ENCODE results near the gene CELA3B. TPM values are rescaled to one million over a fixed set of nuclear protein-coding genes. Genes with fewer than 3 reads are reported as not detected.

CELA3B gene
- total RNA-seq, 4 donors from 2014 or later: not detected

DNA sequence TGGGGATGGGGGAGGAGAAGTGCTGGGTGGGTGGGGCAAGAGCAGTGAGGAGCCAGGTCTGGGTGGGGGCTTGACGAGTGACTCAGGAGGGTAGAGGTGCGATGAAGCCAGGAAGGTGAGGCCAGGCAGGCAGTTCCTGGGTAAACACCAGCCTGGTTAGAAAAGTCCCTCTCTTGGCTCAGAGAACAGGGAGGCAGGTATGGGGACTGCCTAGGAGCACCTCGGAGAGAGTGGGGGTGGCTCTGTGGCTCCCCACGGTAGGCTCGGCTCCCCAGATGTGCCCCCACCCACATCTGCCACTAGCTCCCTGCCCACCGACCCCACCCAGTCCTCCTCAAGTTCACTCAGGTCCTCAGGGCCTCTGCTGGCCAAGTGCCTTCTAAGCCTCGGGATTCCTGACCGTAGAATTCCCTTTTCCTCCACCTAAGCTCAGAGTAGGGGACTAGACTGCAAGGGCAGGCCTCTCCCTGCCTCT lies 40.9 kb upstream of the CELA3B start:
- intact Hi-C loops (cut with DNase I; ENCODE audit: low total_unique reads) (loop anchor here (2.0 kb wide), 1 partner anchor 39 kb away; no protein-coding TSS in a partner anchor), in situ Hi-C loops (cut with MboI; ENCODE audit: low sequenced_read_pairs in 4 of 4) (no loop called here)
- no peak for TF ChIP-seq POLR2A (IDR thresholded peaks at IDR 0.05)
- TF ChIP-seq, protein P1, sequence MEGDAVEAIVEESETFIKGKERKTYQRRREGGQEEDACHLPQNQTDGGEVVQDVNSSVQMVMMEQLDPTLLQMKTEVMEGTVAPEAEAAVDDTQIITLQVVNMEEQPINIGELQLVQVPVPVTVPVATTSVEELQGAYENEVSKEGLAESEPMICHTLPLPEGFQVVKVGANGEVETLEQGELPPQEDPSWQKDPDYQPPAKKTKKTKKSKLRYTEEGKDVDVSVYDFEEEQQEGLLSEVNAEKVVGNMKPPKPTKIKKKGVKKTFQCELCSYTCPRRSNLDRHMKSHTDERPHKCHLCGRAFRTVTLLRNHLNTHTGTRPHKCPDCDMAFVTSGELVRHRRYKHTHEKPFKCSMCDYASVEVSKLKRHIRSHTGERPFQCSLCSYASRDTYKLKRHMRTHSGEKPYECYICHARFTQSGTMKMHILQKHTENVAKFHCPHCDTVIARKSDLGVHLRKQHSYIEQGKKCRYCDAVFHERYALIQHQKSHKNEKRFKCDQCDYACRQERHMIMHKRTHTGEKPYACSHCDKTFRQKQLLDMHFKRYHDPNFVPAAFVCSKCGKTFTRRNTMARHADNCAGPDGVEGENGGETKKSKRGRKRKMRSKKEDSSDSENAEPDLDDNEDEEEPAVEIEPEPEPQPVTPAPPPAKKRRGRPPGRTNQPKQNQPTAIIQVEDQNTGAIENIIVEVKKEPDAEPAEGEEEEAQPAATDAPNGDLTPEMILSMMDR (IDR thresholded peaks at IDR 0.05 in 4 of 5, conservative IDR thresholded peaks at IDR 0.05 in 1 of 5): no peak
- ATAC-seq (no peak), DNase-seq (no peak)
- H3K27ac ChIP-seq: peak overlapping the region; percentile 81 to 89 (median 88)
- no peaks in the 10 kb centered on the region for H3K36me3 ChIP-seq
- H3K9me3 ChIP-seq: no peaks in the 10 kb centered on the region
- H3K4me1 ChIP-seq: peaks cover 62 to 79% of the 10 kb centered on the region in 2 donors
- H3K4me3 ChIP-seq: peak overlapping the region; percentile 45 to 71 (median 66)
- H3K27me3 ChIP-seq: no peaks in the 10 kb centered on the region

DNA sequence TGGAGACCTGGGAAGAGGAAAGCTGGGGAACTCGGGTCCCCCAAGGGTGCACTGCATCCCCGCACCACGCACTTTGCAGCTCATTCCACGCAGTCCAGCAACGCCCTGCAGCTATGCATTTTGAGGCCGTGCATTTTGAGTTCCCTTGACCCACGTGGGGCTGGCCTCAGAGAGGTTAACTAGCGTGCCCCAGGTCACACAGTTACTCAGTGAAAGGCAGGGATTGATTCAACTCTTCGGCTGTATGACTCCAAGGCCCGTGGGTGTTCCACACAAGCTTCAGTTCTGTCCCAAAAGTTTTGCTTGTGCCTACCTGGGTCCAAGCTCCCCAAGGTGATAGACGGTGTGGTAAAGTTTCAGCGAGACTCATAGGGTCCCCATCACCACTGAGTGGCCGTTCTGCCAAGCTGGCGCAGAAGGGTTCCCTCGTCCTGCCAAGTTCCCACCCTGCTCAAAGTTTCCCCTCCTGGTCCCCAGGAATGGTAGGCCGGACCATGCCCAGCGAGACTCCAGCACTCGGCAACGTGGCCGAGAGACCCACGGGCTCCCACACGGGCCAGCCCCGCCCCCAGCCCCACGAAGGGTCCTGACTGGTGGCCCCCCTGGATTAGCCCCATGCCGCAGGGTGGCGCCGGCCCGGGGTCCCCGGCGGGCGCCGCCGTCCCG lies 40.3 kb upstream of the CELA3B start:
- Histone ChIP-seq H3K4me1 (peaks cover 56 to 78% of the 10 kb centered on the region in 2 donors), H3K9me3 (no peaks in the 10 kb centered on the region), H3K36me3 (no peaks in the 10 kb centered on the region), H3K27ac (peak overlapping the region; percentile 81 to 89 (median 88)), H3K4me3 (peak overlapping the region; percentile 45 to 71 (median 66)), H3K27me3 (no peaks in the 10 kb centered on the region)
- ATAC-seq (no peak), DNase-seq (no peak)
- TF ChIP-seq, protein P1 (IDR thresholded peaks at IDR 0.05 in 4 of 5, conservative IDR thresholded peaks at IDR 0.05 in 1 of 5): no peak
- no peak for TF ChIP-seq POLR2A (IDR thresholded peaks at IDR 0.05)
- in situ Hi-C loops (cut with MboI; ENCODE audit: low sequenced_read_pairs in 4 of 4) (no loop called here), intact Hi-C loops (cut with DNase I; ENCODE audit: low total_unique reads) (loop anchor here (1.0 to 2.0 kb wide), 2 partner anchors 40 to 153 kb away; partner anchors contain the start of gene USP48)

DNA sequence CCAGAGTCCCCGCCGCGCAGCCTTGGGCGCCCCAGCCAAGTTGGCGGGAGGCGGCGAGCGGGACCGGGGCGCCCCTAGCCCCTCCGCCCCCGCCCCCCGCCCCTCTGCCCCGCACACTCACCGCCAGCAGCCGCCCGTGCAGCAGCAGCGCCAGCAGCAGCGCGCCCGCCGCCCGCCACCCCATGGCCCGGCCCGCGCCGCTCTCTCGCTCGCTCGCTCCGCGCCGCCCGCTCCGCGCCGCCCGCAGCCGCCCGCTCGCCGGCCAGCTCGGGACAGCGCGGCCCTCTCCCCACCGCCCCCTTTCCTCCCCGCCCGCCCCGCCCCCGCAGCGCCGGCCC lies 39.8 kb upstream of the CELA3B start, which contains the start of gene HSPG2:
HSPG2 (minus strand) TSS at position 277 of the 338 bp plus-strand sequence; CDS start at position 184, 93 bp downstream.
- Histone ChIP-seq H3K27ac (peak within 1 kb of the TSS; percentile 81 to 89 (median 88)), H3K9me3 (no peaks in the 10 kb centered on the region), H3K4me1 (peaks cover 52 to 75% of the 10 kb centered on the region in 2 donors), H3K4me3 (peak within 1 kb of the TSS; percentile 64 to 71 (median 68)), H3K27me3 (no peaks in the 10 kb centered on the region), H3K36me3 (no peaks in the 10 kb centered on the region)
- no peak for DNase-seq
- in situ Hi-C loops (cut with MboI; ENCODE audit: low sequenced_read_pairs in 4 of 4) (no loop called here), intact Hi-C loops (cut with DNase I; ENCODE audit: low total_unique reads) (loop anchor here (1.0 to 2.0 kb wide), 2 partner anchors 40 to 154 kb away; partner anchors contain the start of gene USP48)
- no peak for TF ChIP-seq POLR2A (IDR thresholded peaks at IDR 0.05)
- TF ChIP-seq, protein P1 (IDR thresholded peaks at IDR 0.05 in 4 of 5, conservative IDR thresholded peaks at IDR 0.05 in 1 of 5): no peak
- ATAC-seq: no peak

DNA sequence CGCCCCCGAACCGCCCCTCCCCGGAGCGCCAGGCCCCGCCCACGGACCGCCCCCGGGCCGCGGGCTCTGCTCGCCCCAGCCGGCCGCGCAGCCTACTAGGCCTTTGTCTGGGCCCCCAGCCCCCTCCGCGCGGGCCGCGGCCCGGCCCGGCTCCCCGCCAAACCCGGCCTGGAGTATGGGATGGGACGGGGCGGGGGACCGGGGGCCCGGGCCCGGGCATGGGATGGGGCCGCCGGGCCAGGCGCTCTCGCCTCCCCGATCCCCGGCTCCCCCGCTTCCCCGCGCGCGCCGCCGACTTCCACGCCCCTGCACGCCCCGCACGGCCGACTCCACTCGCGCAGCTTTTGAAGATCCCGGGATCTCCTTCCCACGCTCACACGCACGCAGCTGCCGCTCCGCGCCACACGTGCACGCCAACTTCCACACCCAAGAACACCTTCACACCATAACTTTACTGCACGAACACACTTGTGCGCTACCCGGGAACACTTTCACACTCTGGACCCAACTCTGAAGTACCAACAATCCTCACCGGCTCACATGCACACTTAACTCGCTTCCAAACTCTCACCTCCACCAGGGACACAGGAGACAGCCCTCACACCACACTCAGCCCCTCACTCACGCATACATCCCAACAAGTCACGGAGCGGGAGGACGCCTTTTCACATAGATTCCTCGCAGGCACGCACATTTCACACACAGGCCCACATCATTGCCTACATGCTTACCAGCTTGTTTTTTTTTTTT lies 39.3 kb upstream of the CELA3B start:
- intact Hi-C loops (cut with DNase I; ENCODE audit: low total_unique reads) (loop anchor here (1.0 to 2.0 kb wide), 2 partner anchors 41 to 154 kb away; partner anchors contain the start of gene USP48), in situ Hi-C loops (cut with MboI; ENCODE audit: low sequenced_read_pairs in 4 of 4) (no loop called here)
- peak overlapping the region; percentile 55 to 70 (median 60) for H3K4me3 ChIP-seq

More for the DNA sequence above, 39.3 kb upstream of the CELA3B start:
- peak overlapping the region; percentile 72 to 83 (median 80) for H3K27ac ChIP-seq
- peak in 1 of 2 donors; percentile 37 for TF ChIP-seq POLR2A (IDR thresholded peaks at IDR 0.05)
- TF ChIP-seq, protein P1 (IDR thresholded peaks at IDR 0.05 in 4 of 5, conservative IDR thresholded peaks at IDR 0.05 in 1 of 5): no peak
- ATAC-seq: peak; percentile 45 to 61
- DNase-seq: peak; percentile 59 to 76
- no peaks in the 10 kb centered on the region for H3K9me3 ChIP-seq
- H3K27me3 ChIP-seq: no peaks in the 10 kb centered on the region
- peaks cover 48 to 75% of the 10 kb centered on the region in 2 donors for H3K4me1 ChIP-seq
- H3K36me3 ChIP-seq: no peaks in the 10 kb centered on the region

Measured in gastrocnemius medialis (tissue), 4 donors.